ENCODE results near the gene KIAA1586.

DNA sequence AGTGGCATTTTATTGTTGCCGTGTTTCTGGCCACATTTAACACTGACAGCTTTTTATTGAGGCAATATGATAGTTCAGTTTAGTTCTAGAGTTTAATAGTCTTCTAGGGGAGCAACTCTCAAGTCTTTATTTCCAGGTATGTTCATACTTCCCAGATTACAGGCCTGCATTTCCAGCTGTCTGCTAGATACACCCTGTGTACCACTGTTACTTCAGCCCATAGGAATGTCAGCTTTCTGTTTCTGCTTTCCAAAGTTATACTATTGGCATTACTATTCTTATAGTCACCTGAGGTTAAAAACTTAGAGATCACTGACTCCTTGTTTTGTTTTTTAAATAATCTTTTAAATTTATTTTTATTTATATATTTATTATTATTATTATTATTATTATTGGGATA lies 51.1 kb downstream of the KIAA1586 start:
- TF ChIP-seq POLR2AphosphoS5 (IDR thresholded peaks at IDR 0.05; ENCODE audit: low read depth, low read length) (no peak), TAF1 (IDR thresholded peaks at IDR 0.05; ENCODE audit: borderline replicate concordance, low read depth, low read length) (no peak)
